Measurements from ENCODE around the gene FSTL5.

FSTL5 gene

GRCh38 chr4:161486461-161486860, 677.3 kb downstream of the FSTL5 start:
- H3K4me3 ChIP-seq (ENCODE audit: low read depth, low read length): no peak overlapping the region

DNA sequence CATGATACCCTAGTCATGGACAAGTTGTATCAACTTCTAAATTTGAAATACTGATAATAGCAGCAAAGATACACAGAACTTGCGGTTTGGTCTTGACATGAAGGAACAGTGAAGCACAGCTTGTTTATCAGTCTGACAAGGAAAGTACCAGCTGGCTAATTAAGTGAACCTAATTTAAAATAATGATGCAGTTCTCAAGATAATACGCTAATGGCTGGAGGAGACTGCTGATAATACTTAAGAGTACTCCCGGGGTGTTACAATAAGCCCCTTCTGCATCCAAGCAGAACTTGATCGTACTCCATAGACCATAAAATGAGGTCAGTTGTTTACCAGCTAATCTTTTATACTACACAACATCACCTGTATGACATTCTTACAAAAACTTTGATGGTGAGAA, 697.5 kb downstream of the FSTL5 start:
- H3K4me3 ChIP-seq (ENCODE audit: low read depth, low read length): no peak overlapping the region

DNA sequence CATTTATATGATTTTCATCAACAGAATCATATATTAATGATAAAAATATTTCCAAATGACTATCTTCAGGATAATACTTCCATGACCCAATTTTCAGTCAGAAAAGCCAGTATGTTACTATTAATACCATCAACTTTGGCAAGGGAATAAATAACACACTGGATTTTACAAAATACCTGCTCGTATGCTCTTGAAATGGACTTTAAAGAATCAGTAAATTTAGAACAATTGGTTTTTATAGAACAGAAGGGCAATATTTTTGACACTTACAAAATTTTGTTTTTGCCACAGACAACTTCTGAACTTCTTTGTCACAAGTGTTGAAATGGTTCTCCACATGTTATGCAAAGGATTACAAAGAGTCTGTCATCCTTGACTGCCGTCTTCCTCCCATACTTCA, 700.4 kb downstream of the FSTL5 start:
- H3K4me3 ChIP-seq (ENCODE audit: low read depth, low read length): no peak overlapping the region

- no peak overlapping the region for H3K4me3 ChIP-seq (ENCODE audit: low read depth, low read length)
Observed at GRCh38 chr4:161457906-161458305, 705.9 kb downstream of the FSTL5 start.

DNA sequence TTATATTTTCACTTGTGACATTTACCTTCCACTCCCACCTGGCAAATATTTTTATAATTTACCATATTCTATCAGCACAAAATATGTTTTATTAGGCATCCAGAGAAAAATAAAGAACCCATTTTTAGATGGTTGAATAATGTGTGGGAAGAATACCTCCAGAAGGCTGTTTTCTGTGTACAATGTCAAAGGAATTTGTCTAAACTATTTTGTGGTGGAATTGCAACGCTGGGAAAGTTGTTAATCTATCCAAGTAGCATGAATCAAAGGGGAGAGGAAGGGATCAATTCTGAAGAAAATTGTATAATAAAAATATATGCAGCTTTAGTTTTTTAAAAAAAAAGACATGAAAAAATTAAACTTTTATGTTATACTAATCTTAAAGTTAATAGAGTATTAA, 706.5 kb downstream of the FSTL5 start:
- no peak overlapping the region for H3K4me3 ChIP-seq (ENCODE audit: low read depth, low read length)

- no peak overlapping the region for H3K4me3 ChIP-seq (ENCODE audit: low read depth, low read length)
Observed at GRCh38 chr4:161454860-161455259, 708.9 kb downstream of the FSTL5 start.

DNA sequence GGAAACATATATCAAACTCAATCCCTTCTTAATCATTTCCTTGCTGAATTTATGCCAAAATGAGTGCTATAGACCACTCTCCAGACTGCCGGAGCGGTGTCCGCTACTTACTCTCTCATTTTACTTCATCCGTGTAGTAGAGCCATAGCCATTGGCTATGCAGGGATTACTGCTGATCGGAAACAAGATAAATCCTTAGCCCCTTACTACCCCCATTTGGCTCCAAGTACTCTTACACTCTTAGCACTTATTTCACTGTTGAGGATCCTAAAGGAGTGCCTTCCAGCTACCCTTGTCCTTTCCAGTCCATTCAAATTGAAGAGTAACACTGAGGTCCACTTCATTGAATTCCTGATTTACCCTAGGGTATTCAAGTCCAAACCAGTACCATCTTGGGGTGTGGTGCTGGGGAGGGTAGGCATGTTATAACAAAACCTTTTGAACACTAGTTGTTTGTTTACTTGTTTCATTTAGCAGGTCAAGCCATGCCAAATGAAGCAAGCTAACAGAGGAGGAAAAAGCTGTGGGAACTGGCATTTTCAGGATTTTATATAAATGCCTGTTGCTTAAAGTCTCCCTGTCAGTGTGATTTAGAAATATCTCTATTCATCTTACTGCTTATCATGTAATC, 715.1 kb downstream of the FSTL5 start:
- no peak overlapping the region for H3K4me3 ChIP-seq (ENCODE audit: low read depth, low read length)

DNA sequence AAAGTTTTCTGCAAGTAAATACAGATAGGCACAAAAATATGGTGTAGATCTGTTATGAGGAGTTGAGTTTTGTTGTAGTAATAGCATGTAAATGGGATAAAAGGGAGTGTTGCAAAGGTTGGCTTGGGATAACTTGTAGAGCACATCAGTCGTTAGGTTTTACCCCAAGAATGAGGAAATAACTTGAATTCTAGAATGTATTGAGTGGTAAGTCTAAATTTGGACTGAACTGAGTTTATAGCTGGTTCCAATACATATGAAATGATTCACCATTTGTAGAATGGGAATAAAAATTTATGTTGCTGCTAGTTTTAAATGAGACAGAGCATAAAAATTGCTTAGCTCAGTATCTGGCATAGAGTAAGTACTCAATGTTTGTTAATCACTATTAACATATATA, 719.2 kb downstream of the FSTL5 start:
- H3K4me3 ChIP-seq (ENCODE audit: low read depth, low read length): no peak overlapping the region

- H3K4me3 ChIP-seq (ENCODE audit: low read depth, low read length): no peak overlapping the region
Observed at GRCh38 chr4:161442921-161443320, 720.9 kb downstream of the FSTL5 start.

- H3K4me3 ChIP-seq (ENCODE audit: low read depth, low read length): no peak overlapping the region
Observed at GRCh38 chr4:161438096-161438495, 725.7 kb downstream of the FSTL5 start.

GRCh38 chr4:161428180-161428965, 735.4 kb downstream of the FSTL5 start:
- H3K4me3 ChIP-seq (ENCODE audit: low read depth, low read length): no peak overlapping the region

- no peak overlapping the region for H3K4me3 ChIP-seq (ENCODE audit: low read depth, low read length)
Observed at GRCh38 chr4:161419822-161420221, 744.0 kb downstream of the FSTL5 start.

- H3K4me3 ChIP-seq (ENCODE audit: low read depth, low read length): no peak overlapping the region
Observed at GRCh38 chr4:161411901-161412300, 751.9 kb downstream of the FSTL5 start.

DNA sequence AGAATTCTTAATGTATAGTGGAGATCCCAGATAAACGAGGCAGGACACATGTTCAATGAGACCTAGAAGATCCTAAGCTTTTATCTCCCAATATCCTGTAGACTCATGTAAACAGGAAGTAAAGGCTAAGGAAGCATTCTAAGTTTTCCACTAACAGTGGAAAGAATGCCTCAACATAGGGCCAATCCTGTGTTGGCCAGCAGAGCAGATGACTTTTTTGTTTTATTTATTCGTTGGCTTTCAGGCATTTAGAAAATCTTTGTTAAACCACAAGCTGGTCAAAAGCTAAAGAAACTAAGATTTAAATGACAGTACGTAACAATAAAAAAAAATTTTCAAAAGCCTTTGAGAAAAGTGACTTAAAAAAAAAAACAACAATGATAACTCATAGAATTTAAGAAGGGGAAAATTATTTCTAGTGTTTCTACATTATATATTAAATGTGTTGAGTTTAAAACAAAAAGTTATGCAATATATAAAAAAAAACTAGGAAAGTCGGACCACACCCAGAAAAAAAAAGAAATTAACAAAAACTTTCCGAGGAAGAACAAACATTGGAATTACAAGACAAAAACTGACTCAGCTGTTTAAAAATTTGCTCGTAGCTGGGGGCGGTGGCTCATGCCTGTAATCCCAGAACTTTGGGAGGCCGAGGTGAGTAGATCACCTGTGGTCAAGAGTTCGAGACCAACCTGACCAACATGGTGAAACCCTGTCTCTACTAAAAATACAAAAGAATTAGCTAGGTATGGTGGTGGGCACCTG, 759.3 kb downstream of the FSTL5 start:
- no peak overlapping the region for H3K4me3 ChIP-seq (ENCODE audit: low read depth, low read length)

- H3K4me3 ChIP-seq (ENCODE audit: low read depth, low read length): no peak overlapping the region
Observed at GRCh38 chr4:161403781-161404180, 760.0 kb downstream of the FSTL5 start.

GRCh38 chr4:161393602-161394001, 770.2 kb downstream of the FSTL5 start:
- H3K4me3 ChIP-seq (ENCODE audit: low read depth, low read length): no peak overlapping the region

DNA sequence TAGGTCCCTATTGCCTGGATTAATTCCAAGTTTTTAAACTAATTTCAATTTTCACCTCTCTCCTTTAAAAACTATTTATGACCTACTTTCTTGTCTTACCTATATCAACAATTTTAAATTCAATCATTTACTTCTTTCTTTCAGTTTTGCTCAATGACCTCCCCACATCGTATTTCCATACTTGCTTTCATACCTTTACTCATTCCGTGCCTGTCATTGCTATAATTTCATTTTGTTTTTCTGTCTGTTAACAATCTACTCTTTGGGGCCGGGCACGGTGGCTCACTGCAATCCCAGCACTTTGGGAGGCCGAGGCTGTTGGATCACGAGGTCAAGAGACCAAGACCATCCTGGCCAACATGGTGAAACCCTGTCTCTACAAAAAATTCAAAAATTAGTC, 781.1 kb downstream of the FSTL5 start:
- H3K4me3 ChIP-seq (ENCODE audit: low read depth, low read length): no peak overlapping the region

- no peak overlapping the region for H3K4me3 ChIP-seq (ENCODE audit: low read depth, low read length)
Observed at GRCh38 chr4:161376275-161376674, 787.5 kb downstream of the FSTL5 start.

GRCh38 chr4:161364681-161365080, 799.1 kb downstream of the FSTL5 start:
- H3K4me3 ChIP-seq (ENCODE audit: low read depth, low read length): no peak overlapping the region

- H3K4me3 ChIP-seq (ENCODE audit: low read depth, low read length): no peak overlapping the region
Observed at GRCh38 chr4:161360982-161361381, 802.8 kb downstream of the FSTL5 start.

DNA sequence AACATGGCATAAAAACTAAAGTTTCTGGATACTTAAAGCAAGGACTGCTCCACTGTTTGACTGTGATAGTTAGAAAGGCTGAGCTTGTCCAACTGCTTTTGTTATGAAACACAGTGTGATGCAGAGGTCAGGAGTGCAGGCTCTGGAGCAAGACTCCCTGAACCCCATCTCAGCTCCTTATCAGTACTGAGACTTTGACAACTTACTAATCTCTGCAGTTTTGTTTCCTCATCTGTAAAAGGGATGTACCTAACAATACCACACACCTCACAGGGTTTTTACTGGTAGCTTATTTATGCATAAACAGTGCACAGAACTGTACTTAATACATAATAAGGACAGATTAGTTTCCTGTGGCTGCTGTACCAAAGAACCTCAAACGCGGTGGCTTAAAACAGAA, 804.3 kb downstream of the FSTL5 start:
- no peak overlapping the region for H3K4me3 ChIP-seq (ENCODE audit: low read depth, low read length)

DNA sequence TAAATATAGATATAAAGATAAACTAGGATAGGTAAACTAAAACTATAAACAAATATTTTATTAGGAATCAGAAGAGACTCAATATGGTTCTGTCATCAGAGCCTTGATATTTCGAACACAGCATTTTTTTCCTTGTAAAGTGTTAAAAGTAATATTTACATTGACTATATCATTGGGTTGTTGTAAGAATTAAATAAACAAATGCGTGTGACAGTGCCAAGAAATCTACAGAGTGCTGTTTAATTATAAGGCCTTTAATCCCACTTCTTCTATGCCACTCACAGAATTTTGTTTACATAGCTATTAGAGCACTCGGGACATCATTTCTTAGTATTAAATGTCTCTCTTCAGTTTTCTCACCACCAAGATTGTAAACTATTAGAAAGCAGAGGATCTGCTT, 807.4 kb downstream of the FSTL5 start:
- H3K4me3 ChIP-seq (ENCODE audit: low read depth, low read length): no peak overlapping the region
